Measurements from ENCODE around the gene RNU6-1. TPM values are rescaled to one million over a fixed set of nuclear protein-coding genes. Genes with fewer than 3 reads are reported as not detected.

The RNU6-1 gene
- total RNA-seq, 2 experiments from 2014 or later, result not detected

- H3K9me3 Mint-ChIP-seq, result no peaks in the 10 kb centered on the region
- no peak for DNase-seq
- no peaks in the 10 kb centered on the region for H3K36me3 Mint-ChIP-seq (ENCODE audit: low read depth)
- ChIA-PET CTCF (no interaction called here), POLR2A (no interaction called here)
- H3K4me1 Mint-ChIP-seq, result peaks cover 2% of the 10 kb centered on the region
- H3K27ac Mint-ChIP-seq, result no peak overlapping the region
- no peak overlapping the region for H3K4me3 Mint-ChIP-seq
- H3K27me3 Mint-ChIP-seq, result peaks cover 20% of the 10 kb centered on the region
Observed at GRCh38 chr15:67850994-67851571, 11.2 kb upstream of the RNU6-1 start.

- Mint-ChIP-seq H3K9me3 (no peaks in the 10 kb centered on the region), H3K4me1 (peaks cover 2% of the 10 kb centered on the region), H3K27ac (no peak overlapping the region), H3K4me3 (no peak overlapping the region), H3K36me3 (ENCODE audit: low read depth) (no peaks in the 10 kb centered on the region), H3K27me3 (peaks cover 20% of the 10 kb centered on the region)
- ChIA-PET CTCF (no interaction called here), POLR2A (no interaction called here)
- no peak for DNase-seq
Observed at GRCh38 chr15:67850336-67850735, 10.5 kb upstream of the RNU6-1 start.

DNA sequence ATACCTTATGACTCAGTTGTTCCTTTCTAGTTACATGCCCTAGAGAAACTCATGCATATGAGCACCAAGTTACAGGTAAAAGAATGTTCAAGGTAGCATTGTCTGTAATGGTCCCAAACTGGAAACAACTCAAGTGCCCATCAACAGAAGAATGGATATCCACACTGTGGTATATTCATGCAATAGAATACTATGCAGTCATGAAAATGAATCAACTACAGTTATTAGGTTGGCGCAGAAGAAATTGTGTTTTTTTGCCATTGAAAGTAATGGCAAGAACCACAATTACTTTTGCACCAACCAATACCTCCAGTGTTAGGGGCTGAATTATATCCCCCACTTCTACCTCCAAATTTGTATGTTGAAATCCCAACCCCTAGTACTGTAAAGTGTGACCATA lies 9.7 kb upstream of the RNU6-1 start:
- peaks cover 20% of the 10 kb centered on the region for H3K27me3 Mint-ChIP-seq
- no peak for DNase-seq
- H3K4me1 Mint-ChIP-seq, result peaks cover 2% of the 10 kb centered on the region
- H3K9me3 Mint-ChIP-seq, result no peaks in the 10 kb centered on the region
- no peaks in the 10 kb centered on the region for H3K36me3 Mint-ChIP-seq (ENCODE audit: low read depth)
- CTCF ChIA-PET, result no interaction called here
- H3K4me3 Mint-ChIP-seq, result no peak overlapping the region
- H3K27ac Mint-ChIP-seq, result no peak overlapping the region
- POLR2A ChIA-PET, result no interaction called here

- CTCF ChIA-PET, result no interaction called here
- no peak overlapping the region for H3K4me3 Mint-ChIP-seq
- DNase-seq, result no peak
- no peaks in the 10 kb centered on the region for H3K36me3 Mint-ChIP-seq (ENCODE audit: low read depth)
- H3K4me1 Mint-ChIP-seq, result peaks cover 8% of the 10 kb centered on the region
- no peaks in the 10 kb centered on the region for H3K9me3 Mint-ChIP-seq
- H3K27ac Mint-ChIP-seq, result no peak overlapping the region
- H3K27me3 Mint-ChIP-seq, result peaks cover 15% of the 10 kb centered on the region
- POLR2A ChIA-PET, result no interaction called here
Observed at GRCh38 chr15:67845974-67846373, 6.1 kb upstream of the RNU6-1 start.

DNA sequence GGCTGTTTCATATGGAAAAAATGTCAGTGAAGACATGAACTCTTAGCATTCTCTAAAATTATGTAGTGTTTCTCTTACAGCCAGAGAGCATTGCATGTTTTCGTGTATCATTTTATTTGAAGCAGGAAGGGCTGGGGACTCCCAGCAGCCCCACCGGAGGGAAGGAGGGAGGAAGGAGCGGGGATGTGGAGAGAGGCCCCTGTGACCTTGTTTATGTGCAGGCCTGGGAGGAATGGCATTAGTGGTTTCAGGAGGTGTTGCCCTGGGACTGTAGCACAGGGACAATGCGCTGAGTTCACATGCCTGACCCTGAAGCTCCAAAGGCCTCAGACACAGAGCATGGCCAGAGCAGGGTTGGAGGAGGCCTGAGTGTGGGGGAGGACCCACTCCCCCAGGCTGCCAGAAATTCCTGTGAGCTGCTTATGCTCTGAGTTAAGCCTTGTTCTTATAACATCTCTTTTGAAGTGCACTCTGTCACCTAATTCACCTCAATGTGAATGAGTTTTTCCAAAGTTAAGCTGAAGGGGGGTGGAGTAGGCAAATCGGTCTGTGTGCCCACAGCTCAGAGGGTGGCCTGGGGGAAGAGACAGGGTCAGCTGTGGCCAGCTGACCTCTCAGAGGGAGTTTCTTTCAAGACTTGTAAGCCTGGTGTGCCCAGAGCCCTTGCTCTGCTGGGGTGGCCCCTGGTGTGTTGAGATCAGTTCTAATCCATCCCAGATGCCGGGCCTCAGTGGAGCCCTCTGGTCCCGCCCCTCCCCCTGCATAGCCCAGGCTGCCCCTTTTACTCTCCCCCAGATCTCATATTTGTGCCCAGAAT lies 3.9 kb upstream of the RNU6-1 start:
- ChIA-PET CTCF (no interaction called here), POLR2A (interaction anchor here (0.7 kb wide), 1 partner anchor 20 kb away, joined by 3 read pairs; no protein-coding TSS in a partner anchor)
- DNase-seq, result no peak
- Mint-ChIP-seq H3K27ac (no peak overlapping the region), H3K9me3 (no peaks in the 10 kb centered on the region), H3K4me3 (no peak overlapping the region), H3K27me3 (peaks cover 10% of the 10 kb centered on the region), H3K4me1 (peaks cover 21% of the 10 kb centered on the region), H3K36me3 (ENCODE audit: low read depth) (peaks cover 6% of the 10 kb centered on the region)

DNA sequence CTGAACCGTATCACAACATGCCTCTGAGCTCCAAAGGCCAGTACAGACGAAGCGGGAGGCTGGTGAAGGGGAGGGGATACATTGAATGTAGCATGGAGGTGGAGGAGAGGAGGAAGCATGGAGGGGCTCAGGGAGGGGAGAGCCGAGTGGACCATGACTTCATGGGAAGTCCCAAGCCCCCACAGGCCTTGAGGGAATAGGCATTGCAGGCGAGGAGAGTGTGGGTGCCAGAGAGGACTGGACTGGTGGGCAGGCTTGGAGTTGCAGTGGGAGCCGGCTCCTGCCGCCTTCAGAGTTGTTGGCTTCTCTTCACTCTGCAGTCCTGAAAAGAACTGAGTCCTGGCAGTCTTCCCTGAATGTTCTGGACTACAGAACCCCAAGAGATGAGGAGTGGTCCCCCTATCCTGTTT lies 3.3 kb upstream of the RNU6-1 start:
- Mint-ChIP-seq H3K4me3 (no peak overlapping the region), H3K27ac (no peak overlapping the region), H3K4me1 (peaks cover 26% of the 10 kb centered on the region), H3K9me3 (no peaks in the 10 kb centered on the region), H3K36me3 (ENCODE audit: low read depth) (peaks cover 6% of the 10 kb centered on the region), H3K27me3 (peaks cover 10% of the 10 kb centered on the region)
- POLR2A ChIA-PET, result no interaction called here
- no peak for DNase-seq
- CTCF ChIA-PET, result no interaction called here

DNA sequence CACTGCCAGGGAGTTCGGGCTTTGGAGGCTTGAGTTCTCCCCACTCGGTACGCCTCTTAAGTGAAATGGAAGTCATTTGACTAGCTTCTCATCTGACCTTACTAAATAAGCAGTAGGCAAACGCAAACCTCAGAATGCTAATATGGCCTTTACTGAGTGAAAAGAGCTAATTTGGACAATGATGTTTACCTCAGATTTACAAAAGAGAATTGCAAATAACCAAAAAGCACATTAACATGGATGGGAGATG lies 1.6 kb upstream of the RNU6-1 start:
- Mint-ChIP-seq H3K9me3 (no peaks in the 10 kb centered on the region), H3K36me3 (ENCODE audit: low read depth) (peaks cover 6% of the 10 kb centered on the region), H3K27ac (no peak overlapping the region), H3K27me3 (peaks cover 16% of the 10 kb centered on the region), H3K4me1 (peaks cover 27% of the 10 kb centered on the region), H3K4me3 (peak overlapping the region; percentile 85)
- POLR2A ChIA-PET, result interaction anchor here (0.6 to 2.0 kb wide), 10 partner anchors 11 to 436 kb away, joined by 3 to 17 read pairs (median 4); partner anchors contain the start of genes CLN6, FEM1B and PIAS1
- CTCF ChIA-PET, result interaction anchor here (0.7 to 1.3 kb wide), 5 partner anchors 16 to 439 kb away, joined by 3 read pairs; no protein-coding TSS in a partner anchor
- DNase-seq, result no peak

DNA sequence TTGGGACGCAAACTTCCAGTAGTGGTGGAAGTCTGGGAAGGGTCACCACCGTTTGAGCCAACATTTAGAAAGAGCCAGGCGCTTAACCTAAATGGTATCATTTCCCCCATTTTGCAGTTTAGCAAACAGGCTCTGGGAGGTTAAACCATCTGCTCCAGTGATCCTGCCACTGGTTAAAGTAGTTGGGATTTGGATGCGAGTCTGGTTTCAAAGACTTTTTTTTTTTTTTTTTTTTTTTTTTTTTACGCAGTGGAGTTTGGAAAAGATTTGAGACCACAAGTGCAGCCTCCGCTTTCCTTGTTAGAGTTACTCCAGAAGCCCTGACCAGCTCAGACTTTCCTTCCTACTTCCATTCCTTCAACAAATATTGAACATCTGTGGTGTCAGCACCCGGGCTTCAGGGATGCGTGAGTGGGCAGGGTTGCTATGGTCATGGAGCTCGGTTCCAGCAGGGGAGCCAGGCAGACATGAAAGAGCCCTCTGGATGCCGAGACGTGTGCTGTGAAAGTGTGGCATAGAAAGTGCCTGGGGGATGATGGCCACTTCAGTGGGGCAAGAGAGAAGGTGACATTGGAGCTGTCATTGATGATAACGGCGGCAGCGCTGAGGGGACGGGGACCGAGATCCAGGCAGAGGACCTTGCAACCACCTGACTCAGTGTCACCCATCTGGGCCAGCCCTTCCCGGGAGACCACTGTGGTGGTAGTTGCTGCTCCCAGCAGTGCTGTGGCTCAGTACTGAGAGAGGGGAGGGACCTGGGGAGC lies 1.1 kb upstream of the RNU6-1 start:
- Mint-ChIP-seq H3K9me3 (no peaks in the 10 kb centered on the region), H3K4me1 (peaks cover 32% of the 10 kb centered on the region), H3K4me3 (peak overlapping the region; percentile 85), H3K27me3 (peaks cover 21% of the 10 kb centered on the region), H3K36me3 (ENCODE audit: low read depth) (peaks cover 6% of the 10 kb centered on the region), H3K27ac (peak overlapping the region; percentile 90)
- no peak for DNase-seq
- CTCF ChIA-PET, result interaction anchor here (0.7 to 1.3 kb wide), 5 partner anchors 17 to 440 kb away, joined by 3 read pairs; no protein-coding TSS in a partner anchor
- POLR2A ChIA-PET, result interaction anchor here (0.6 to 2.0 kb wide), 11 partner anchors 11 to 437 kb away, joined by 3 to 17 read pairs (median 4); partner anchors contain the start of genes CLN6, FEM1B, MAP2K5 and PIAS1

DNA sequence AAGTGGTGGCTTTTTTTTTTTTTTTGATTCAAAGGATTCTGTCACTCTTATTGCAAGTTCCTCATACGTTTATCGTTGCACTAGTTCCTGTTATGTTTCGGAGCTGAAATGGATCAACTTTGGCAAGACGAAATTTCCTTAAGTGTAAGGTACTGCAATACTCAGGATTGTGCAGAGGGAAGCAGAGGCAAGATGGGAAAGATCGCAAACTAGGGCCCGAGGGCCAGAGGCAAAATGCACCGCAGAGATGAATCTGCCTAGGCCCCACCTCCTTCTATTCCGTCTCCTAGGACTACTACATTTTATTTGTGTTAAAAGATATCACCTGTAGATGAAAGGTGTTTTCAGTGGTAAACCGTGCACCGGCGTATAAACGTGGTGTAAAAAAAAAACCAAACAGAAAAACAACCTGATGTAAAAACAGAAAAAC lies 331 bp downstream of the RNU6-1 start:
- H3K36me3 Mint-ChIP-seq (ENCODE audit: low read depth), result peaks cover 6% of the 10 kb centered on the region

DNA sequence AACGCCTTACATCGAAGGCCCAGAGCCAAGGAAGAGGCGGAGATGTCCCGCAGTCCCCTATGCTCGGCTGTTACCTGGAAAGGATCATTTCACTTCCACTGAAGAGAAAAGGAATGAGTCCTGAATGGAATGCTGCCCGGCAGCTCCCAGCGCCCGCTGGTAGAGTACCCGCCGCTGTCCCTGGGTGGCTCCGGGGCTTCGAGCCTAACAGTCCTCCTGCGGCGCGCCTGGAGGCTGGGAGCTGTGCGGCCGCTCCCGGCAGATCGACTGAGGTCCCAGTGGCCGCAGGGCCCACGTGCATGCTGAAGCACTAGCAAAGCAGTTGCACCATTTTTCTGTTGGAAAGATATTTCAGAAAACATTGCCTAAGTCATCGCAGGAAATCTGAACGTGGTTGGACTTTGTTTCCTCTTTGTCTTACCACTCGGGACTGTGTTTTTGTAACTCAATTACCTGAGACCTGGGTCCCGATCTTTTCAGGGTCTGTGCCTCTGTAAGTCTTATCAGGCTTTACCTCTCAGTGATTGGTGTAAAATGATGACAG lies 984 bp downstream of the RNU6-1 start:
- H3K27me3 Mint-ChIP-seq, result peaks cover 41% of the 10 kb centered on the region
- no peak for DNase-seq
- H3K4me1 Mint-ChIP-seq, result peaks cover 49% of the 10 kb centered on the region
- H3K9me3 Mint-ChIP-seq, result no peaks in the 10 kb centered on the region
- ChIA-PET CTCF (interaction anchor here (0.5 to 4.3 kb wide), 3 partner anchors 55 to 314 kb away, joined by 3 to 17 read pairs (median 5); no protein-coding TSS in a partner anchor), POLR2A (no interaction called here)
- no peak overlapping the region for H3K27ac Mint-ChIP-seq
- H3K4me3 Mint-ChIP-seq, result peak overlapping the region; percentile 24
- peaks cover 6% of the 10 kb centered on the region for H3K36me3 Mint-ChIP-seq (ENCODE audit: low read depth)

More for the DNA sequence above, 331 bp downstream of the RNU6-1 start:
- peak overlapping the region; percentile 90 for H3K27ac Mint-ChIP-seq
- CTCF ChIA-PET, result interaction anchor here (0.5 to 4.3 kb wide), 3 partner anchors 56 to 315 kb away, joined by 3 to 17 read pairs (median 5); no protein-coding TSS in a partner anchor
- H3K27me3 Mint-ChIP-seq, result peaks cover 35% of the 10 kb centered on the region
- POLR2A ChIA-PET, result no interaction called here
- H3K4me3 Mint-ChIP-seq, result peak overlapping the region; percentile 85
- H3K9me3 Mint-ChIP-seq, result no peaks in the 10 kb centered on the region
- no peak for DNase-seq
- peaks cover 44% of the 10 kb centered on the region for H3K4me1 Mint-ChIP-seq

DNA sequence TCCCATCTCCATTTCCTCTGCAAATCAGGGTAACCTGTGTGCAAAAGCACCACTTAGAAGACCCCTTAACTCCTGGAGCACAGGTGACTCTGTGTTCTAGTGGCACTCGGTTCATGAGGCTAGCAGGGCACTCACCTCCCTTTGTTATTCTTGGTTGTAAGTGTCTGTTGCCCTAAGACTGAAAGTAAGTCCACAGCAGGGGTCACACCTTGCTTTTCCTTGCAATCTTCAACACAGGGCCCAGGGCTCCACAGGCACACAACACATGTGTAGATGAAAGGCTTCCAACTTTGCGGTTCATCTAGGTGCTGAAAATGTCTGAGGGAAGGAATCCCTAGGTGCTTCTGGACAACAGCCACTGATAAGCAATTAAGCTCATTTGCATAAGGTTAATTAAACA lies 2.9 kb downstream of the RNU6-1 start:
- DNase-seq, result no peak
- peaks cover 6% of the 10 kb centered on the region for H3K36me3 Mint-ChIP-seq (ENCODE audit: low read depth)
- H3K9me3 Mint-ChIP-seq, result no peaks in the 10 kb centered on the region
- no peak overlapping the region for H3K4me3 Mint-ChIP-seq
- POLR2A ChIA-PET, result interaction anchor here (1.4 kb wide), 1 partner anchor 379 kb away, joined by 4 read pairs; no protein-coding TSS in a partner anchor
- H3K27ac Mint-ChIP-seq, result no peak overlapping the region
- H3K27me3 Mint-ChIP-seq, result peaks cover 60% of the 10 kb centered on the region
- CTCF ChIA-PET, result interaction anchor here (1.1 to 4.3 kb wide), 4 partner anchors 53 to 890 kb away, joined by 4 to 52 read pairs (median 11); no protein-coding TSS in a partner anchor
- peaks cover 59% of the 10 kb centered on the region for H3K4me1 Mint-ChIP-seq

DNA sequence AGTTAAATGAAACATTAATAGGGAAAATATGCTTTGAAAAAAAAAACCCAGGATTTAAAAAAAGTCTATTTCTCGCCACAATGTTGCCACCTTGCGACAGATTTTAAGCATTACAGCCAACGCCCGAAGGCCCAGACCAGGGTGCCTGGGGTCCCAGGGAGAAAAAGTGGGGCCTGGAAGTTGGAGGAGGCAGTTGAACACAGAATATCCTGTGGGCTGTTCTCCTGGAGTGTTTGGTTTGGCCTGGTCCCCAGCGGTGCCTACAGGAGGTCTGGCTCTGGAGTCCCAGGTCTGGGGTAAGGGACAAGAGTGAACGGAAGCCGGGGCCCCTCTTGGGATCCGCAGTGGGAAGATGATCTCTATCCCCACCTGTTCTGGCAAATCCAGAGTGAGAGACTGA lies 3.4 kb downstream of the RNU6-1 start:
- CTCF ChIA-PET, result interaction anchor here (0.6 to 4.3 kb wide), 11 partner anchors 10 to 890 kb away, joined by 3 to 52 read pairs (median 3); no protein-coding TSS in a partner anchor
- peak; percentile 57 for DNase-seq
- Mint-ChIP-seq H3K36me3 (ENCODE audit: low read depth) (peaks cover 6% of the 10 kb centered on the region), H3K27me3 (peaks cover 64% of the 10 kb centered on the region), H3K27ac (no peak overlapping the region), H3K4me3 (peak overlapping the region; percentile 44), H3K9me3 (no peaks in the 10 kb centered on the region), H3K4me1 (peaks cover 56% of the 10 kb centered on the region)
- POLR2A ChIA-PET, result no interaction called here

- H3K27ac Mint-ChIP-seq, result no peak overlapping the region
- CTCF ChIA-PET, result interaction anchor here (0.6 to 4.3 kb wide), 10 partner anchors 11 to 889 kb away, joined by 3 to 52 read pairs (median 3); no protein-coding TSS in a partner anchor
- POLR2A ChIA-PET, result no interaction called here
- H3K9me3 Mint-ChIP-seq, result no peaks in the 10 kb centered on the region
- peaks cover 67% of the 10 kb centered on the region for H3K27me3 Mint-ChIP-seq
- DNase-seq, result no peak
- peak overlapping the region; percentile 44 for H3K4me3 Mint-ChIP-seq
- H3K36me3 Mint-ChIP-seq (ENCODE audit: low read depth), result peaks cover 6% of the 10 kb centered on the region
- H3K4me1 Mint-ChIP-seq, result peaks cover 52% of the 10 kb centered on the region
Observed at GRCh38 chr15:67836134-67836455, 3.8 kb downstream of the RNU6-1 start.
